Mucosa of descending colon (tissue), 3 donors: Measurements from ENCODE around the gene ADRM1. TPM values are rescaled to one million over a fixed set of nuclear protein-coding genes. Genes with fewer than 3 reads are reported as not detected.

Experiments
- ATAC-seq: fragments of 200-7000 bp; cut with Tn5 transposase; one replicate; pipeline ENCODE4 v1.9.1; 2020; ENCODE audit warnings: mild to moderate bottlenecking, moderate library complexity
- DNase-seq, 3 donors: peaks; one replicate each; pipeline ENCODE4 v3.0.0-alpha.2; 2020
- H3K36me3 ChIP-seq: fragments of 200-600 bp; one replicate; pipeline ENCODE4 v1.8.0; 2021; ENCODE audit warnings: low read depth, mild to moderate bottlenecking
- H3K4me1 ChIP-seq: fragments of 200-600 bp; one replicate; pipeline ENCODE4 v1.8.0; 2021; ENCODE audit warnings: low read depth, mild to moderate bottlenecking
- H3K4me3 ChIP-seq: fragments of 200-600 bp; one replicate; pipeline ENCODE4 v1.8.0; 2021; ENCODE audit warnings: mild to moderate bottlenecking
- H3K9me3 ChIP-seq: fragments of 200-600 bp; one replicate; pipeline ENCODE4 v1.8.0; 2021; ENCODE audit warnings: mild to moderate bottlenecking
- intact Hi-C, 2 donors: fragments of 100-400 bp; cut with DNase I in 1 of 2; cut with micrococcal nuclease in 1 of 2; formaldehyde crosslinking; loops; one replicate each; pipeline versions ENCODE4 v1.11.0 to v1.11.1; 2022; cut with DNase I, micrococcal nuclease
- total RNA-seq, 3 donors: library from RNA; stranded (reverse); fragmentation: NEBNext Ultra II Directional in 2 of 3; extraction: Animal tissue kit (Norgen Biotek cat#: 25700) in 2 of 3; gene quantifications; one replicate each; pipeline versions ENCODE4 v1.2.1 to v1.2.4, GENCODE V29; 2021 to 2023
- TF ChIP-seq, protein P1 (sequence below): fragments of 200-600 bp; IDR thresholded peaks from one replicate; pipeline ENCODE4 v1.8.0; 2022; ENCODE audit warnings: antibody characterized with exemption, mild to moderate bottlenecking
- donor health status: DM: no; HTN: no; CAD: no; lungs with moderate emphysema.
- donor health status: DM: no; HTN: no; CAD: no.
- donor health status: DM: no; HTN: yes; CAD: no.

Gene ADRM1
- total RNA-seq, 3 donors from 2014 or later, result 54.4 to 85.8 (median 77.6) TPM

- ATAC-seq, result no peak
- Histone ChIP-seq H3K4me1 (no peaks in the 10 kb centered on the region), H3K9me3 (no peaks in the 10 kb centered on the region), H3K4me3 (no peak overlapping the region), H3K36me3 (peaks cover 2% of the 10 kb centered on the region)
- no peak for DNase-seq
- intact Hi-C loops, result no loop called here
- TF ChIP-seq, protein P1, sequence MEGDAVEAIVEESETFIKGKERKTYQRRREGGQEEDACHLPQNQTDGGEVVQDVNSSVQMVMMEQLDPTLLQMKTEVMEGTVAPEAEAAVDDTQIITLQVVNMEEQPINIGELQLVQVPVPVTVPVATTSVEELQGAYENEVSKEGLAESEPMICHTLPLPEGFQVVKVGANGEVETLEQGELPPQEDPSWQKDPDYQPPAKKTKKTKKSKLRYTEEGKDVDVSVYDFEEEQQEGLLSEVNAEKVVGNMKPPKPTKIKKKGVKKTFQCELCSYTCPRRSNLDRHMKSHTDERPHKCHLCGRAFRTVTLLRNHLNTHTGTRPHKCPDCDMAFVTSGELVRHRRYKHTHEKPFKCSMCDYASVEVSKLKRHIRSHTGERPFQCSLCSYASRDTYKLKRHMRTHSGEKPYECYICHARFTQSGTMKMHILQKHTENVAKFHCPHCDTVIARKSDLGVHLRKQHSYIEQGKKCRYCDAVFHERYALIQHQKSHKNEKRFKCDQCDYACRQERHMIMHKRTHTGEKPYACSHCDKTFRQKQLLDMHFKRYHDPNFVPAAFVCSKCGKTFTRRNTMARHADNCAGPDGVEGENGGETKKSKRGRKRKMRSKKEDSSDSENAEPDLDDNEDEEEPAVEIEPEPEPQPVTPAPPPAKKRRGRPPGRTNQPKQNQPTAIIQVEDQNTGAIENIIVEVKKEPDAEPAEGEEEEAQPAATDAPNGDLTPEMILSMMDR, result no peak
Observed at GRCh38 chr20:62266851-62267250, 35.9 kb upstream of the ADRM1 start.

DNA sequence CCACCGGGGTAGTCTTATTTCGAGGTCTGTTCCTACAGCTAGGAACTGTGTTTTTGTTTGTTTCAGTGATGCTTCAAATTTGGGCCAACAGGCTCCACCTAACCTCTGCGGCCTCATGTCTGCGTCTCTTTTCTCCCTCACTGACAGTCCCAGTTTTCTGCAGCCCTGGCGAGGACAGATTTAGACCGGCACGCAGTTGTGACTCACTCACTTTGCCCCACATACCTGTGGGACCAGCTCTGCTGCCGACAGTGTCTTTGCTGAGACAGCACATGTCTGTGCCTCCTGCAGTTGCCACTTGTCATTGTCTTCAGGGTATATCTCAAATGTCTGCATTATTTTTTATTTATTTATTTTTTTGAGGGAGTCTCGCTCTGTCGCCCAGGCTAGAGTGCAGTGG, 35.3 kb upstream of the ADRM1 start:
- TF ChIP-seq, protein P1, result no peak
- no peaks in the 10 kb centered on the region for H3K4me1 ChIP-seq
- H3K36me3 ChIP-seq, result peaks cover 2% of the 10 kb centered on the region
- no peaks in the 10 kb centered on the region for H3K9me3 ChIP-seq
- ATAC-seq, result no peak
- H3K4me3 ChIP-seq, result no peak overlapping the region
- intact Hi-C loops, result no loop called here
- DNase-seq, result no peak

GRCh38 chr20:62268228-62268900, 34.4 kb upstream of the ADRM1 start:
- peaks cover 2% of the 10 kb centered on the region for H3K36me3 ChIP-seq
- intact Hi-C loops, result no loop called here
- H3K4me3 ChIP-seq, result no peak overlapping the region
- no peak for ATAC-seq
- TF ChIP-seq, protein P1, result no peak
- DNase-seq, result no peak
- no peaks in the 10 kb centered on the region for H3K4me1 ChIP-seq
- H3K9me3 ChIP-seq, result no peaks in the 10 kb centered on the region

GRCh38 chr20:62269378-62269777, 33.4 kb upstream of the ADRM1 start:
- intact Hi-C loops, result no loop called here
- Histone ChIP-seq H3K4me1 (no peaks in the 10 kb centered on the region), H3K4me3 (no peak overlapping the region), H3K36me3 (peaks cover 2% of the 10 kb centered on the region), H3K9me3 (no peaks in the 10 kb centered on the region)
- ATAC-seq (no peak), DNase-seq (no peak)
- TF ChIP-seq, protein P1, result no peak

GRCh38 chr20:62269871-62270270, 32.9 kb upstream of the ADRM1 start:
- TF ChIP-seq, protein P1, result no peak
- Histone ChIP-seq H3K36me3 (peaks cover 2% of the 10 kb centered on the region), H3K4me1 (no peaks in the 10 kb centered on the region), H3K4me3 (no peak overlapping the region), H3K9me3 (no peaks in the 10 kb centered on the region)
- ATAC-seq, result no peak
- no peak for DNase-seq
- intact Hi-C loops, result no loop called here

DNA sequence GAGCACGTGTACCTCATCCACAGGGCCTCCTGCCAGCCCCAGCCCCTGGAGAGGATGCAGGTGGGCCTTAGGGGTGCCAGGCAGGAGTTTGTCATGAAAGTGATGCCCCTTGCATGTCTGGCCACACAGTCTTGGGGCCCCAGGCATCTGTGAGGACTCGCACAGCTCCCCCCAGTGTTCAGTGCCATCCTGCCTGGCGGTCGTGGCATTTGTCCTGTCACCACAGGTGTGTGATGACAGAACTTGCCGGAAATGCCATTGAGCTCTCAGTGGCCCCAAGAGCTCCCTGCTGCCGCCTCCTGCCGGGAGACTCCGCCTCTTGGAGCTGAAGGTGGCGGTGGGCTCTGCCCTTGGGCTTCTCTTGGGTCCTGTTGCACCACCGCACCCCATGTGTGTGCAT, 30.6 kb upstream of the ADRM1 start:
- TF ChIP-seq, protein P1, result no peak
- Histone ChIP-seq H3K4me1 (no peaks in the 10 kb centered on the region), H3K9me3 (no peaks in the 10 kb centered on the region), H3K36me3 (no peaks in the 10 kb centered on the region), H3K4me3 (no peak overlapping the region)
- no peak for DNase-seq
- peak; percentile 15 for ATAC-seq
- intact Hi-C loops, result no loop called here
